ENCODE results near the gene CFAP61. TPM values are rescaled to one million over a fixed set of nuclear protein-coding genes. Genes with fewer than 3 reads are reported as not detected.

Gene CFAP61
- total RNA-seq, 5 donors from 2014 or later (not counting 1 experiment from before 2014, with no cell fraction given), result not detected

GRCh38 chr20:20251317-20251716 is 199.0 kb downstream of the CFAP61 start:
- POLR2A ChIA-PET, result no interaction called here
- no peak overlapping the region for H3K4me3 Mint-ChIP-seq
- no peak for ATAC-seq (replicated peaks in 1 of 4)
- Histone ChIP-seq H3K4me1 (ENCODE audit: control insufficient read depth in 1 of 2, extremely low read depth in 1 of 2, insufficient read depth in 2 of 2, low read length in 2 of 2) (no peaks in the 10 kb centered on the region), H3K27ac (ENCODE audit: low read length) (no peak overlapping the region), H3K4me3 (ENCODE audit: control insufficient read depth in 1 of 2, extremely low read depth in 1 of 2, low read length in 1 of 2) (no peak overlapping the region), H3K9me3 (no peaks in the 10 kb centered on the region), H3K27me3 (replicated peaks in 1 of 2; ENCODE audit: control insufficient read depth in 2 of 2, extremely low read depth in 1 of 2, insufficient read depth in 2 of 2, low read length in 1 of 2) (peaks cover 0 to 7% of the 10 kb centered on the region in 2 experiments), H3K36me3 (ENCODE audit: control insufficient read depth in 2 of 2, extremely low read depth in 1 of 2, insufficient read depth in 1 of 2, low read length in 1 of 2) (no peaks in the 10 kb centered on the region)
- H3K36me3 Mint-ChIP-seq, result no peaks in the 10 kb centered on the region
- peaks cover 16 to 18% of the 10 kb centered on the region in 2 donors for H3K27me3 Mint-ChIP-seq
- H3K9me3 Mint-ChIP-seq, result no peaks in the 10 kb centered on the region
- WGBS (ENCODE audit: insufficient coverage), result 83% methylated on average over 8 of the region's 10 CpGs
- no peak for DNase-seq
- CTCF ChIA-PET, result no interaction called here
- no peaks in the 10 kb centered on the region for H3K4me1 Mint-ChIP-seq
- no peak overlapping the region for H3K27ac Mint-ChIP-seq

GRCh38 chr20:20251836-20252235 is 199.5 kb downstream of the CFAP61 start:
- Histone ChIP-seq H3K27ac (ENCODE audit: low read length) (no peak overlapping the region), H3K4me1 (ENCODE audit: control insufficient read depth in 1 of 2, extremely low read depth in 1 of 2, insufficient read depth in 2 of 2, low read length in 2 of 2) (no peaks in the 10 kb centered on the region), H3K36me3 (ENCODE audit: control insufficient read depth in 2 of 2, extremely low read depth in 1 of 2, insufficient read depth in 1 of 2, low read length in 1 of 2) (no peaks in the 10 kb centered on the region), H3K4me3 (ENCODE audit: control insufficient read depth in 1 of 2, extremely low read depth in 1 of 2, low read length in 1 of 2) (no peak overlapping the region), H3K27me3 (replicated peaks in 1 of 2; ENCODE audit: control insufficient read depth in 2 of 2, extremely low read depth in 1 of 2, insufficient read depth in 2 of 2, low read length in 1 of 2) (peaks cover 0 to 7% of the 10 kb centered on the region in 2 experiments), H3K9me3 (no peaks in the 10 kb centered on the region)
- Mint-ChIP-seq H3K27ac (no peak overlapping the region), H3K4me3 (no peak overlapping the region), H3K36me3 (no peaks in the 10 kb centered on the region), H3K9me3 (no peaks in the 10 kb centered on the region), H3K27me3 (peaks cover 15 to 16% of the 10 kb centered on the region in 2 donors), H3K4me1 (no peaks in the 10 kb centered on the region)
- WGBS (ENCODE audit: insufficient coverage), result 76% methylated on average over 5 of the region's 8 CpGs
- CTCF ChIA-PET, result no interaction called here
- no peak for DNase-seq
- POLR2A ChIA-PET, result no interaction called here
- ATAC-seq (replicated peaks in 1 of 4), result no peak

GRCh38 chr20:20253039-20253743 is 200.9 kb downstream of the CFAP61 start:
- H3K27ac Mint-ChIP-seq, result no peak overlapping the region
- no peaks in the 10 kb centered on the region for H3K9me3 ChIP-seq
- no peak for ATAC-seq (replicated peaks in 1 of 4)
- no peaks in the 10 kb centered on the region for H3K9me3 Mint-ChIP-seq
- no peaks in the 10 kb centered on the region for H3K4me1 ChIP-seq (ENCODE audit: control insufficient read depth in 1 of 2, extremely low read depth in 1 of 2, insufficient read depth in 2 of 2, low read length in 2 of 2)
- no peak for DNase-seq
- WGBS (ENCODE audit: insufficient coverage), result 81% methylated on average over 5 of the region's 6 CpGs
- no peak overlapping the region for H3K4me3 Mint-ChIP-seq
- CTCF ChIA-PET, result interaction anchor here in 1 of 2 donors (0.7 kb wide), 1 partner anchor 83 kb away, joined by 7 read pairs; no protein-coding TSS in a partner anchor
- POLR2A ChIA-PET, result no interaction called here
- H3K36me3 Mint-ChIP-seq, result no peaks in the 10 kb centered on the region
- no peaks in the 10 kb centered on the region for H3K36me3 ChIP-seq (ENCODE audit: control insufficient read depth in 2 of 2, extremely low read depth in 1 of 2, insufficient read depth in 1 of 2, low read length in 1 of 2)
- no peak overlapping the region for H3K27ac ChIP-seq (ENCODE audit: low read length)
- H3K4me3 ChIP-seq (ENCODE audit: control insufficient read depth in 1 of 2, extremely low read depth in 1 of 2, low read length in 1 of 2), result no peak overlapping the region
- H3K27me3 Mint-ChIP-seq, result peaks cover 12 to 13% of the 10 kb centered on the region in 2 donors
- peaks cover 0 to 4% of the 10 kb centered on the region in 2 experiments for H3K27me3 ChIP-seq (replicated peaks in 1 of 2; ENCODE audit: control insufficient read depth in 2 of 2, extremely low read depth in 1 of 2, insufficient read depth in 2 of 2, low read length in 1 of 2)
- no peaks in the 10 kb centered on the region for H3K4me1 Mint-ChIP-seq

GRCh38 chr20:20253744-20254330 is 201.5 kb downstream of the CFAP61 start:
- ATAC-seq (replicated peaks in 1 of 4), result no peak
- 86% methylated on average over 3 of the region's 6 CpGs for WGBS (ENCODE audit: insufficient coverage)
- no peak overlapping the region for H3K27ac Mint-ChIP-seq
- H3K4me3 ChIP-seq (ENCODE audit: control insufficient read depth in 1 of 2, extremely low read depth in 1 of 2, low read length in 1 of 2), result no peak overlapping the region
- DNase-seq, result no peak
- peaks cover 0 to 4% of the 10 kb centered on the region in 2 experiments for H3K27me3 ChIP-seq (replicated peaks in 1 of 2; ENCODE audit: control insufficient read depth in 2 of 2, extremely low read depth in 1 of 2, insufficient read depth in 2 of 2, low read length in 1 of 2)
- H3K36me3 ChIP-seq (ENCODE audit: control insufficient read depth in 2 of 2, extremely low read depth in 1 of 2, insufficient read depth in 1 of 2, low read length in 1 of 2), result no peaks in the 10 kb centered on the region
- peaks cover 12 to 13% of the 10 kb centered on the region in 2 donors for H3K27me3 Mint-ChIP-seq
- H3K27ac ChIP-seq (ENCODE audit: low read length), result no peak overlapping the region
- H3K9me3 Mint-ChIP-seq, result no peaks in the 10 kb centered on the region
- no peaks in the 10 kb centered on the region for H3K4me1 Mint-ChIP-seq
- CTCF ChIA-PET, result interaction anchor here in 1 of 2 donors (0.7 kb wide), 1 partner anchor 83 kb away, joined by 7 read pairs; no protein-coding TSS in a partner anchor
- POLR2A ChIA-PET, result no interaction called here
- no peaks in the 10 kb centered on the region for H3K36me3 Mint-ChIP-seq
- H3K9me3 ChIP-seq, result no peaks in the 10 kb centered on the region
- H3K4me1 ChIP-seq (ENCODE audit: control insufficient read depth in 1 of 2, extremely low read depth in 1 of 2, insufficient read depth in 2 of 2, low read length in 2 of 2), result no peaks in the 10 kb centered on the region
- no peak overlapping the region for H3K4me3 Mint-ChIP-seq

GRCh38 chr20:20255099-20255498 is 202.8 kb downstream of the CFAP61 start:
- Histone ChIP-seq H3K36me3 (ENCODE audit: control insufficient read depth in 2 of 2, extremely low read depth in 1 of 2, insufficient read depth in 1 of 2, low read length in 1 of 2) (no peaks in the 10 kb centered on the region), H3K4me3 (ENCODE audit: control insufficient read depth in 1 of 2, extremely low read depth in 1 of 2, low read length in 1 of 2) (no peak overlapping the region), H3K9me3 (no peaks in the 10 kb centered on the region), H3K4me1 (ENCODE audit: control insufficient read depth in 1 of 2, extremely low read depth in 1 of 2, insufficient read depth in 2 of 2, low read length in 2 of 2) (no peaks in the 10 kb centered on the region), H3K27ac (ENCODE audit: low read length) (no peak overlapping the region), H3K27me3 (replicated peaks in 1 of 2; ENCODE audit: control insufficient read depth in 2 of 2, extremely low read depth in 1 of 2, insufficient read depth in 2 of 2, low read length in 1 of 2) (peaks cover 0 to 4% of the 10 kb centered on the region in 2 experiments)
- ATAC-seq (replicated peaks in 1 of 4), result no peak
- 37% methylated on average over 2 of the region's 3 CpGs for WGBS (ENCODE audit: insufficient coverage)
- no peak overlapping the region for H3K4me3 Mint-ChIP-seq
- H3K4me1 Mint-ChIP-seq, result no peaks in the 10 kb centered on the region
- peak in 1 of 35 experiments; percentile 16 for DNase-seq
- H3K36me3 Mint-ChIP-seq, result no peaks in the 10 kb centered on the region
- peaks cover 12 to 13% of the 10 kb centered on the region in 2 donors for H3K27me3 Mint-ChIP-seq
- no peak overlapping the region for H3K27ac Mint-ChIP-seq
- H3K9me3 Mint-ChIP-seq, result no peaks in the 10 kb centered on the region
- ChIA-PET CTCF (no interaction called here), POLR2A (no interaction called here)

GRCh38 chr20:20259533-20259932 is 207.2 kb downstream of the CFAP61 start:
- Histone ChIP-seq H3K4me3 (ENCODE audit: control insufficient read depth in 1 of 2, extremely low read depth in 1 of 2, low read length in 1 of 2) (no peak overlapping the region), H3K9me3 (no peaks in the 10 kb centered on the region), H3K27ac (ENCODE audit: low read length) (no peak overlapping the region), H3K36me3 (ENCODE audit: control insufficient read depth in 2 of 2, extremely low read depth in 1 of 2, insufficient read depth in 1 of 2, low read length in 1 of 2) (no peaks in the 10 kb centered on the region), H3K27me3 (replicated peaks in 1 of 2; ENCODE audit: control insufficient read depth in 2 of 2, extremely low read depth in 1 of 2, insufficient read depth in 2 of 2, low read length in 1 of 2) (peaks cover 0 to 4% of the 10 kb centered on the region in 2 experiments), H3K4me1 (ENCODE audit: control insufficient read depth in 1 of 2, extremely low read depth in 1 of 2, insufficient read depth in 2 of 2, low read length in 2 of 2) (no peaks in the 10 kb centered on the region)
- 55% methylated on average over 1 of the region's 2 CpGs for WGBS (ENCODE audit: insufficient coverage)
- H3K36me3 Mint-ChIP-seq, result no peaks in the 10 kb centered on the region
- H3K27ac Mint-ChIP-seq, result no peak overlapping the region
- H3K4me3 Mint-ChIP-seq, result no peak overlapping the region
- no peaks in the 10 kb centered on the region for H3K9me3 Mint-ChIP-seq
- no peak for DNase-seq
- CTCF ChIA-PET, result interaction anchor here (0.6 to 0.9 kb wide), 2 partner anchors 18 to 182 kb away, joined by 3 to 9 read pairs; no protein-coding TSS in a partner anchor
- peaks cover 13% of the 10 kb centered on the region in 2 donors for H3K27me3 Mint-ChIP-seq
- no peaks in the 10 kb centered on the region for H3K4me1 Mint-ChIP-seq
- ATAC-seq (replicated peaks in 1 of 4), result no peak
- POLR2A ChIA-PET, result no interaction called here

Data from T-cell (primary cell).